ENCODE data around the gene CENPP. TPM values are rescaled to one million over a fixed set of nuclear protein-coding genes. Genes with fewer than 3 reads are reported as not detected.
"Not testable (repeated sequence)": the region's sequence is repeated elsewhere in the genome, so short reads cannot be mapped to it uniquely, and the experiment has no call there.

Gene CENPP
- polyA plus RNA-seq, 3 donors from 2014 or later = 4.5 to 9.7 (median 4.7) TPM

GRCh38 chr9:92592946-92593861 is 267.5 kb downstream of the CENPP start:
- Mint-ChIP-seq H3K9me3 (no peaks in the 10 kb centered on the region), H3K27me3 (ENCODE audit: low read depth in 3 of 3) (no peaks in the 10 kb centered on the region), H3K4me3 (no peak overlapping the region), H3K36me3 (no peaks in the 10 kb centered on the region), H3K4me1 (no peaks in the 10 kb centered on the region), H3K27ac (no peak overlapping the region)
- DNase-seq = no peak

- DNase-seq; H3K9me3 Mint-ChIP-seq; H3K27me3 Mint-ChIP-seq (ENCODE audit: low read depth in 3 of 3); H3K4me3 Mint-ChIP-seq; H3K36me3 Mint-ChIP-seq; H3K27ac Mint-ChIP-seq; H3K4me1 Mint-ChIP-seq: not testable (repeated sequence)
Observed at GRCh38 chr9:92595075-92595474, 269.3 kb downstream of the CENPP start.

DNA sequence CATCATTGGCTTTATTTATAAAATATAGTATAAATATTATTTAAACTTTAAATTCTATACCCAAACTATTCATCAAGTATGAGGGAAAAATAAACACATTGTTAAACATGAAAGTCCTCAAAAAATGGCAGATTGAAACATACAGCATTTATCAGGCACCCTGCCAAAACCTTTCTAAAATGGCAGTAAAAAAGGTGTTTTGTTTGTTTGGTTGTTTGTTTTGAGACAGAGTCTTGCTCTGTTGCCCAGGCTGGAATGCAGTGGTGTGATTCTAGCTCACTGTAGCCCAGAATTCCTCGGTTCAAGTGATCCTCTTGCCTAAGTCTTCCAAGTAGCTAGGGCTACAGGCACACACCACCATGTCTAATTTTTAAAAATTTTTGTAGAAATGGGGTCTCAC is 270.2 kb downstream of the CENPP start:
- Mint-ChIP-seq H3K4me1 (no peaks in the 10 kb centered on the region), H3K9me3 (no peaks in the 10 kb centered on the region), H3K27ac (no peak overlapping the region), H3K36me3 (no peaks in the 10 kb centered on the region), H3K27me3 (ENCODE audit: low read depth in 3 of 3) (no peaks in the 10 kb centered on the region), H3K4me3 (no peak overlapping the region)
- DNase-seq = no peak

GRCh38 chr9:92598382-92598781 is 272.6 kb downstream of the CENPP start:
- no peak overlapping the region for H3K4me3 Mint-ChIP-seq
- no peaks in the 10 kb centered on the region for H3K4me1 Mint-ChIP-seq
- no peak overlapping the region for H3K27ac Mint-ChIP-seq
- H3K36me3 Mint-ChIP-seq = peaks cover 0 to 4% (median 3%) of the 10 kb centered on the region in 3 donors
- no peak for DNase-seq
- H3K9me3 Mint-ChIP-seq = no peaks in the 10 kb centered on the region
- H3K27me3 Mint-ChIP-seq (ENCODE audit: low read depth in 3 of 3) = no peaks in the 10 kb centered on the region

GRCh38 chr9:92599938-92600461 is 274.2 kb downstream of the CENPP start:
- Mint-ChIP-seq H3K4me1 (no peaks in the 10 kb centered on the region), H3K27ac (no peak overlapping the region), H3K4me3 (no peak overlapping the region), H3K9me3 (peaks cover 0 to 5% (median 0%) of the 10 kb centered on the region in 6 donors), H3K27me3 (ENCODE audit: low read depth in 3 of 3) (peaks cover 0 to 2% (median 0%) of the 10 kb centered on the region in 3 donors), H3K36me3 (peaks cover 0 to 13% (median 5%) of the 10 kb centered on the region in 3 donors)
- DNase-seq = no peak

DNA sequence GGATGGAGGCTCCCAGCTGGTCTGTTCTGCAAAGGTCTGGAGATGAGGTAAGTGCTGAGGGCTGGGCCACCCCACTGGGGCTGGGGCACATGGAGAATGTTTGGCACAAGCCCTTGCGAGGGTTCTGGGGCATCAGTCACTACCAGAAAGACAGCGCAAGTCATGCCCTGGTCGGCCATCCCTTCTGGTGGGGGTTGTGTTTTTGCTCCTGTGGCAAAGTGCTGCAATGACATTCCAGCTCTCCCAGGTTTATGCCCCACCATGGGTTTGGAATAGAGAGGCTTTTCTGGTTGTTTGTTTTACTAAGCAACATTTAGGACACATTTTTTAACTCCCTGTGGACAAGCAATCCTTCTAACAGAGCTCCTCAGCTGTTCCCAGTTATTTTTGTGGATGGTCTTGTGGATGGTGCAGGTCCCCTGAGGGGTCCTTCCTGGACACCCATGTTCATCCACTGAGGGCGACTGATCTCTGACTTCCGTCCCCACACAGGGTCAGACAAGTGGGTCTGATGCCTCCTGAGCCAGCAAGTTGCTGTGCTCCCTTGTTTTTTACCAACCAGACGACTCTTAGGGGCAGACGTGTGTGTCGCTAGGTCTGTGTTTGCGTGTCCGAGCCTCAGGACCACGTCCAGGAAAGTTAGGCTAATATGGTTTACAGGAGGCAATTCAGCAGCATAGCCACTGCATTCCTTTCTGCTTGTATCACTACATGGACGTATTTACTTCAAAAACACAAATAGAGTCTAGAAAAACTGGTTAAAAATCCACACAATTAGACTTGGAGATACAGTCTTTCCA is 274.9 kb downstream of the CENPP start:
- Mint-ChIP-seq H3K27me3 (ENCODE audit: low read depth in 3 of 3) (peaks cover 0 to 2% (median 0%) of the 10 kb centered on the region in 3 donors), H3K27ac (no peak overlapping the region), H3K4me3 (no peak overlapping the region), H3K4me1 (no peaks in the 10 kb centered on the region), H3K9me3 (peaks cover 0 to 5% (median 1%) of the 10 kb centered on the region in 6 donors), H3K36me3 (peaks cover 0 to 13% (median 5%) of the 10 kb centered on the region in 3 donors)
- DNase-seq = no peak

DNA sequence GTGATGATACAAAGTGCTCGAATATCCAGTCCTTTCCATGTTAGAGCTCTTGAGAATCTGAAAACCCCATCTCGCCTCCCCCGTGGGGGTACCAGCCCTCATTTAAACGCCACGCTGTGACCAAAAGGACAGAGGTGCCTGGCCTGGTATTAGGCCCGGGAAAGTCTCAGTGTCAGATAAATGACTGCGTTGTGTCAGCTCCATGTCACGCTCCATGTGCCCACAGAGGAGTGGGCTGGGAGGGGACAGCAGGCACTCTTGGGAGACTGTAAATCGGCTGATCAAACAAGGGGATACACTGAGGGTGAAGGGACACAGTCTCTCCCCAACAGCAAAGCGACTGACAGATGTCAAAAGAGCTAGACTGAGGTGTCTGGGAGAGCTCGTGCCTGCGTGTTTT is 275.7 kb downstream of the CENPP start:
- Mint-ChIP-seq H3K27ac (no peak overlapping the region), H3K36me3 (peaks cover 0 to 13% (median 5%) of the 10 kb centered on the region in 3 donors), H3K9me3 (peaks cover 0 to 5% (median 1%) of the 10 kb centered on the region in 6 donors), H3K27me3 (ENCODE audit: low read depth in 3 of 3) (peaks cover 0 to 2% (median 0%) of the 10 kb centered on the region in 3 donors), H3K4me3 (no peak overlapping the region), H3K4me1 (no peaks in the 10 kb centered on the region)
- DNase-seq = no peak

GRCh38 chr9:92602413-92602812 is 276.7 kb downstream of the CENPP start:
- no peak for DNase-seq
- Mint-ChIP-seq H3K27ac (no peak overlapping the region), H3K36me3 (peaks cover 0 to 13% (median 5%) of the 10 kb centered on the region in 3 donors), H3K9me3 (peaks cover 0 to 5% (median 1%) of the 10 kb centered on the region in 6 donors), H3K4me3 (no peak overlapping the region), H3K27me3 (ENCODE audit: low read depth in 3 of 3) (peaks cover 0 to 2% (median 0%) of the 10 kb centered on the region in 3 donors), H3K4me1 (no peaks in the 10 kb centered on the region)

GRCh38 chr9:92603100-92603499 is 277.3 kb downstream of the CENPP start:
- no peak overlapping the region for H3K4me3 Mint-ChIP-seq
- H3K27me3 Mint-ChIP-seq (ENCODE audit: low read depth in 3 of 3) = peaks cover 0 to 2% (median 1%) of the 10 kb centered on the region in 3 donors
- H3K4me1 Mint-ChIP-seq = no peaks in the 10 kb centered on the region
- H3K9me3 Mint-ChIP-seq = peaks cover 0 to 5% (median 1%) of the 10 kb centered on the region in 6 donors
- H3K36me3 Mint-ChIP-seq = peaks cover 0 to 13% (median 5%) of the 10 kb centered on the region in 3 donors
- DNase-seq = no peak
- H3K27ac Mint-ChIP-seq = no peak overlapping the region

GRCh38 chr9:92603990-92604389 is 278.2 kb downstream of the CENPP start:
- Mint-ChIP-seq H3K27ac (no peak overlapping the region), H3K27me3 (ENCODE audit: low read depth in 3 of 3) (peaks cover 0 to 2% (median 1%) of the 10 kb centered on the region in 3 donors), H3K36me3 (peaks cover 0 to 13% (median 5%) of the 10 kb centered on the region in 3 donors), H3K4me1 (no peaks in the 10 kb centered on the region), H3K9me3 (peaks cover 0 to 5% (median 1%) of the 10 kb centered on the region in 6 donors), H3K4me3 (no peak overlapping the region)
- no peak for DNase-seq

DNA sequence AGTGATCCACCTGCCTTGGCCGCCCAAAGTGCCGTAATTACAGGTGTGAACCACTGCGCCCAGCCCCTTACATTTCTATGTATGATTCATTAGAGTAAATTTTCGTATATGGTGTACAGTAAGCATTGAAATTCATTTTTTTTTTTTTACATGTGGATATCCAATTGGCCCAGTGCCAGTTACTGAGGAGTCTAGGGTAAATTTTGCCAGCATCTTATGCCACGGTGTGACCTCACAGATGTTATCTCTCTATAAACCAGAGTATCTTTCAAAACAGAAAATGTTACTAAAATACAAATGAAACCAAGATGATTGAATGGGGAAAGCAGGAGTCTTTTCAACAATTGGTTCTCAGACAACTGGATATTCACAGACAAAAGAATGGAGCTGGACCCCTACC is 279.5 kb downstream of the CENPP start:
- Mint-ChIP-seq H3K4me3 (no peak overlapping the region), H3K27ac (no peak overlapping the region), H3K4me1 (no peaks in the 10 kb centered on the region), H3K9me3 (peaks cover 0 to 5% (median 1%) of the 10 kb centered on the region in 6 donors), H3K36me3 (peaks cover 0 to 13% (median 5%) of the 10 kb centered on the region in 3 donors), H3K27me3 (ENCODE audit: low read depth in 3 of 3) (peaks cover 0 to 4% (median 1%) of the 10 kb centered on the region in 3 donors)
- DNase-seq = no peak

- H3K9me3 Mint-ChIP-seq = peaks cover 0 to 5% (median 1%) of the 10 kb centered on the region in 6 donors
- no peak overlapping the region for H3K4me3 Mint-ChIP-seq
- H3K4me1 Mint-ChIP-seq = no peaks in the 10 kb centered on the region
Observed at GRCh38 chr9:92607088-92607487, 281.3 kb downstream of the CENPP start.

DNA sequence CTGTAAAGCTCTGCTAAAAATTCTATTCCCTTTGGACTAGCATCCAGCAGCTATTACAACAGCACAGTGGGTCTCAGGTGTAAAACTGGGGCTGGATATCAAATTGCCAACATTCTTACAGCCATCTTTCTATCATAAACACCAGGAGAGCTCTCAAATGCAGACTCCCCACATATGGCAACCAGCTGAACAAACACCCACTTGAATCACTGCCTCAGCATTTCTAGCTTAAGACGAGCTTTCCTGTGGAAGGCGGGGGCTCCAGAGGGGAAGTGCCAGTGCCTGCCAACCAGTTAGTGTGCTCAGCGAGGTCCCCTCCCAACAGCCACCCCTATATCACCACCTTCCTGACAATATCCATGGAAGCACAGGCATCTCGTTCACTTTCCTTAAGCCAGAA is 282.0 kb downstream of the CENPP start:
- H3K36me3 Mint-ChIP-seq = peaks cover 8 to 13% (median 12%) of the 10 kb centered on the region in 3 donors
- H3K9me3 Mint-ChIP-seq = peaks cover 0 to 5% (median 1%) of the 10 kb centered on the region in 6 donors
- no peak for DNase-seq
- no peak overlapping the region for H3K4me3 Mint-ChIP-seq
- peaks cover 0 to 4% (median 1%) of the 10 kb centered on the region in 3 donors for H3K27me3 Mint-ChIP-seq (ENCODE audit: low read depth in 3 of 3)
- no peaks in the 10 kb centered on the region for H3K4me1 Mint-ChIP-seq
- no peak overlapping the region for H3K27ac Mint-ChIP-seq

More at GRCh38 chr9:92607088-92607487, 281.3 kb downstream of the CENPP start:
- Mint-ChIP-seq H3K27ac (no peak overlapping the region), H3K36me3 (peaks cover 4 to 13% (median 12%) of the 10 kb centered on the region in 3 donors), H3K27me3 (ENCODE audit: low read depth in 3 of 3) (peaks cover 0 to 4% (median 1%) of the 10 kb centered on the region in 3 donors)
- DNase-seq = peak in 1 of 3 donors; percentile 6

Data from immature natural killer cell (primary cell).